Kidney capillary endothelial cell (primary cell): Measurements from ENCODE around the gene TNFRSF25.

Source experiments
- DNase-seq: peaks from one replicate; pipeline ENCODE4 v3.0.0-alpha.2; 2018; ENCODE audit warnings: low spot score

Gene TNFRSF25

DNA sequence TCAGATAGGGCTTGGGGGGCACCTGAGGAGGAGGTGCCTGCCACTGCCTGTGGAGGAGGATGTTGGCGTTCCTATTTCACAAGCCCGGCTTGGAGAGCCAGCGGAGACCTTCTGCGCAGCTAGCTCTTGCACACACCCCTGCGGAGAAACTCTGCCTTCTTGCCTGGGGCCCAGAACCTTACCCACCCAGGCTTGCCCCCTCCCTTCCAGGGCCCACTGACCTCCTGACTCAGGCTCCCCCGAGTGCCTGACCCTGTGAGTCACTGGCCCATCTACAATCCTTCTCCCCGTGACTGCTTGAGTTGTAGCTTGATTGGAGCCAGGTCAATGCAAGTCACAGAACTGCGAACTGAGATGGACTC lies 49.7 kb downstream of the TNFRSF25 start:
- DNase-seq, result no peak

DNA sequence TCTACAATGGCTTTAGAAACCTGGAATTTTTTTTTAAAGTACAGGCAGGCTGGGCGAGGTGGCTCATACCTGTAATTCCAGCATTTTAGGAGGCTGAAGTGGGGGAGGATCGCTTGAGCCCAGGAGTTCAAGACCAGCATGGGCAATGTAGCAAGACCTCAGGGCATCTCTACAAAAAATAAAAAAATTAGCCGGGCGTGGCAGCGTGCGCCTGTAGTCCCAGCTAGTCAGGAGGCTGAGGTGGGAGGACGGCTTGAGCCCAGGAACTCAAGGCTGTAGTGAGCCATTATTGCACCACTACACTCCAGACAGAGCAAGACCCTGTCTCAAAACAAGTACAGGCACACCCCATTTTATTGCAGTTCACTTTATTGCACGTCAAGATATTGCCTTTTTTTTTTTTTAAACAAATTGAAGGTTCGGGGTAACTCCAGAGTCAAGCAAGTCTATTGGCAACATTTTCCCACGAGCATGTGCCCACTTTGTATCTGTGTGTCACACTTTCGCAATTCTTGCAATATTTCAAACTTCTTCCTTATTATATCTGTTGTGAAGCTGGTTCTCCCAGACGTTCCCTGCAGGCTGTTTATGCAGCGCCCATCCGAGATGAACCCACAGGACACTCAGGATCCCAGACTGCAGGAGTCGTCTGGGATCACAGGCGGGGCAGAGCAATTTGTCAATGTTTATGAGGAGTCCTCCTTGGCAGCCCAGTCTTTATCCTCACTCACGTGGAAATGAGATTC lies 50.9 kb downstream of the TNFRSF25 start:
- no peak for DNase-seq

DNA sequence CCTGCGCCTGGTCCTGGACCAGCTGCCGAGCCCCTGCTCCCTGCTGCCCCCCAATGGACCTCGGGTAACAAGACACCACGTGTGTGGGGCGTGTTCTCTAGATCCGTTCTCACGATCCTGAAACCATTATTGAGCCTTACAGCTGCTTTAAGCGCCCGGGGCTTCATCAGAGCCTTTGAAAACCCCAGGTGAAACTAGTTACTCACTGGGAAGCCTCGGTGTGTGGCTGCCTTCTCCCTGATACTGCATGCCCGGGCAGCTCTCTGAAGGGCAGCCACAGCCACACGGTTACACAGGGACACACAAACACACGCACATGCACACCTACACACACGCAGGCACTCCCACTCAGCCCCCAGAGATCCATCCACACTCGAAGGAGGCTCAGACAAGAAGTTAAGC lies 51.5 kb downstream of the TNFRSF25 start:
- no peak for DNase-seq

DNA sequence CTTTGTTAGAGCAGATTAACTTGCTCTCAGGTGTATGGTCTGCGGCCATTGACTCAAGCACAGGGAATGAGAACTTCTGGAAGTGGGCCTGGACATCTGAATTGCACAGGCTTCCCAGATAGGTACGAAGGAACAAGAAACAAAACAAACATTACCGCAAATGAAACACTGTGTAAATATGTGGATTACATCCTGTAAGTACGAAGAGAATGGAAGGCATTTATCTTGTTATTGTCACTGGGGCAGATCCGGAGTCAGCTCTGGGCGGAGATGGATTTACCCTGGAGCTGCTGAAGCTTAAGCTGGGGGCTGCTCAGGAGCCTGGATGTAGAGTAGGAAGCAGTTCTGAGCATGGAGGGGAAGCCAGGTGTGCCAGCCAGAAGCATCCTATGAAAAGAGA lies 53.1 kb downstream of the TNFRSF25 start:
- DNase-seq, result no peak
